Glomerular endothelial cell (primary cell): ENCODE measurements around the gene SYPL2. TPM values are rescaled to one million over a fixed set of nuclear protein-coding genes. Genes with fewer than 3 reads are reported as not detected.
"Not testable (repeated sequence)": the region's sequence is repeated elsewhere in the genome, so short reads cannot be mapped to it uniquely, and the experiment has no call there.

Experiments
- DNase-seq: peaks from one replicate; pipeline ENCODE4 v3.0.0-alpha.2; 2011; ENCODE audit warnings: low read depth, low spot score; ENCODE audit errors: extremely low read depth
- total RNA-seq: library from RNA; depleted of rRNA; stranded (reverse); fragments of >200 nt; gene quantifications from 2 replicates; pipeline ENCODE4 v1.2.3, GENCODE V29; 2015

The SYPL2 gene
- total RNA-seq, 1 donor from 2014 or later = not detected

GRCh38 chr1:109470245-109470644 is 3.9 kb downstream of the SYPL2 start:
- DNase-seq = no peak

GRCh38 chr1:109472779-109473178 is 6.4 kb downstream of the SYPL2 start:
- DNase-seq = no peak

GRCh38 chr1:109473284-109474057 is 7.1 kb downstream of the SYPL2 start:
- not testable (repeated sequence) for DNase-seq

DNA sequence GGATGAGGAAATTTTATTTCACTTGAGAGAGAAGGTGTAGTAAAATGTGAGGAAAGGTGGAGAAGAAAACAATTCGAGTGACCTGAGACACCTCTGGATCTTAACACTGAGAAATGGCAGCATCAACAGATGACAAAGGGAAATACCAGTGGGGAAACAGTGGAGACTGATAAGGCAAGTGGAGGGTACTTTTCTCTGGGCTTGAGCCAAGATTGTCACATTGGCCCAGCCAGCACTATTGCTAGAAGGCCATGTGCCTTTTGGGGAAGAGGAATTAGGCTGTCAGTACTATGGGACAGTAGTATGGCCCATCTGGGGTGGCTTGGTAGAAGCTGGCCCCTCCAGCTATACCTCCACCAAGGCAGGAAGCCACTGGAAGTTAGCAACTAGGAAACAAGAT is 8.4 kb downstream of the SYPL2 start:
- DNase-seq = no peak

DNA sequence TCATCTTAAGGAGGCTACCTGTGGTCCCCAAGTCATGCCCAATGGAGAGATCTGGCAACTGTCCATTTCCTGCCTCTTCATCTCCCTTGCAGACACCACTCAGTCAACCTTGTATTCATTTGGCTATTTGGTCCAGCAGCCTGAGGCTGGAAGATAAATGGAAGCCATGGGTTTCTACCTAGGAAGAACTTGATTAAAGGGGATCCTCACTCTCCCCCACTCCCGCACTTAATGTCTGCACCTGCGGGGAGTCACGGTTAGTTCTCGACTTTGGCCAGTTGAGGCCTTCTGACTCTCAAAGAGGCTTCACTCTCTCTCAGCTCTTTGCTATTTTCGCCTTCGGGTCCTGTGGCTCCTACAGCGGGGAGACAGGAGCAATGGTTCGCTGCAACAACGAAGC is 8.9 kb downstream of the SYPL2 start:
- DNase-seq = no peak

- no peak for DNase-seq
These were observed 10.5 kb downstream of the SYPL2 start for GRCh38 chr1:109476825-109477224.

DNA sequence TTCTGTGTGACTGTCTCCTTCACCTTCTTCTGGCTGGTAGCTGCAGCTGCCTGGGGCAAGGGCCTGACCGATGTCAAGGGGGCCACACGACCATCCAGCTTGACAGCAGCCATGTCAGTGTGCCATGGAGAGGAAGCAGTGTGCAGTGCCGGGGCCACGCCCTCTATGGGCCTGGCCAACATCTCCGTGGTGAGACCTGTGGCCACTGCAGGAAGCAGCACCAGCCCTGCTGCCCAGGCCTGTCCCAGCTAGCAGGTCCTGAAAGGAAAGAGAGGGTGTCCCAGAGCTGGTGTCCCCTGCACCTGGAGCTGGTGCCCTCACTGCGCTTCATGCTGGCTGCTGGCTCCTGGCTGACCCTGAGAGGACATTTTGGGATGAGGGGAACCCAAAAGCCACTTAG is 11.5 kb downstream of the SYPL2 start:
- no peak for DNase-seq

- no peak for DNase-seq
These were observed 12.5 kb downstream of the SYPL2 start for GRCh38 chr1:109478806-109479205.

GRCh38 chr1:109479311-109479710 is 13.0 kb downstream of the SYPL2 start:
- DNase-seq = no peak

GRCh38 chr1:109479901-109480300 is 13.6 kb downstream of the SYPL2 start:
- no peak for DNase-seq

- no peak for DNase-seq
These were observed 15.3 kb downstream of the SYPL2 start for GRCh38 chr1:109481646-109482045.

DNA sequence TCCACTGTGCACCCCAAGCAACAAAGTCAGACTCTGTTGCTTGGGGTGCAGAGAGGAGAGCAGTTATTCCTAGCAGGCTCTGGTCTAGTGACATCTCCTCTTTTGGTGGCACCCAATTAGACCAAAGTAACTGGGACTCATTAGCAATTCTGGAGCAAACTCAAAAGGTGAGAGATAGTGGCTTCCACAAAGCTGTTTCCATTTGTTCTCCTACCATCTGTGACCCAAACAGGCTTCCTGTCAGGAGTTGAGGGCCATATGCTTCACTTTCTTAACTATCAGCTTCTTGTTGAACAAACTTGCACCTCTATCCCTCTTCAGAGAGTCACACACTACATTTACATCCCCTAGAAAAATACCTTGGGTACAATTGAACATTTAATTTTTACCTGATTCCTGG is 15.9 kb downstream of the SYPL2 start:
- no peak for DNase-seq

- DNase-seq = no peak
These were observed 16.7 kb downstream of the SYPL2 start for GRCh38 chr1:109482791-109483671.

DNA sequence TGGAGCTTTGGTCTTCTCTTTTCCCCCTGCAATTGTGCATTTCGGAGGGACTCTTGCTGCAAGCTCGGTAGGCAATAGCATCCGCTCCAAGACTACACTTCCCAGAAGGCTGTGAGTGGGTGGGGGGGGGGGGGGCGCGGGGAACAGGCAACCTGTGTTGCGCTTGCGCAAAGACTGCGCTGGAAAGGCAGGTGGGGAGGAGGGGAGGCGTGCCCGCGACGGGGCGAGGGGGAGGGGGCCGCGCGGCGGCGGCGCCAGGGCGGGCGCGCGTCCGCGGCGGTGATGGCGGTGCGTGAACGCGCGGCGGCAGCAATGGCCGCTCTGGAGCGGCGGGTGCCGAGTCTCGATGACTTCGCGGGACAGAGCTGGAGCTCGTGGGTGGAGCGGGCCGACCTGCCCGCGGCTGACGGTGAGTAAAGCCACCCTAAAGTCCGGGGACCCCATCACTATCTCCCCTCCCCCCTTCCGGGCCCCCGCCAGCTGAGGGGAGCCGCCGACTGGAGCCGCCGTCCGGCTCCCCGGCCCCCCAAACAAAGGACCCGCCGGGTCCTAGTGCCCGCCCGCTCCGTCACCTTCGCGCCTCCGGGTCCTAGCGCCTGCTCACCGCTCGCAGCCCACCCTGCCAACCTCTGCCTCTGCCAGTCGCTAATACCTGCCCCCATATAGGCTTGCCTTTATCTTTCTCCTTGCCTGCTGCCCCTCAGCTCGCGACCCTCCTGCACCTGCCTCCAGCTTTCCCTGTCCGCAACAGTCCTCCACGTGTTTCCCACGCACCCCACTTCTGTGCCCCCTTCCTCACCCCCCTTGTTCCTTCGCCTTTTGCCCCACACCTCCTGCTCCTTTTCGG is 17.5 kb downstream of the SYPL2 start, which contains the start of gene ATXN7L2:
ATXN7L2 (plus strand) TSS at position 234 of the 847 bp plus-strand sequence; CDS start at position 283, 49 bp downstream.
- no peak for DNase-seq

DNA sequence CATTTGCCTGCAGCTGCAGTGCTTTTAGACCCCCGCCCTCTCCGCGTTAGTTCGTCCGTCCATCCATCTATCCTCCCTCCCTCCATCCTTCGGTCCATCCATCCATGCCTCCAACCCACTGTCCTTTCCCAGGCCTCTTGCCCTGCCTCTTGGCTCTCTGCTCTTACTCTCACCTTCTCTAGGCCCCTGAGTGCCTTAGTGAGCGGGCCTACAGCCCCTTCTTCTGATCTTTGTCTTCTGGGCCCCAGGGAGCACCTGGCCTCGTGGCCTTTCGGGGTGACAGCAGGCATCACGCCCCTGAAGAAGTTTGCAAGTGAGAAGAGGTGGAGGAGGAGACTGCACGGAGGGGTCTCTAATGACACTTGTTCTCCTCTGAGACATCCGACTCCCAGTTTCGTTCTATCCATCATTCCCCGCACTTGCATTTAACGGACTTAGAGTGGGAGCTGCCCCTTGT is 18.2 kb downstream of the SYPL2 start:
- DNase-seq = no peak

GRCh38 chr1:109485001-109485400 is 18.7 kb downstream of the SYPL2 start:
- DNase-seq = no peak

DNA sequence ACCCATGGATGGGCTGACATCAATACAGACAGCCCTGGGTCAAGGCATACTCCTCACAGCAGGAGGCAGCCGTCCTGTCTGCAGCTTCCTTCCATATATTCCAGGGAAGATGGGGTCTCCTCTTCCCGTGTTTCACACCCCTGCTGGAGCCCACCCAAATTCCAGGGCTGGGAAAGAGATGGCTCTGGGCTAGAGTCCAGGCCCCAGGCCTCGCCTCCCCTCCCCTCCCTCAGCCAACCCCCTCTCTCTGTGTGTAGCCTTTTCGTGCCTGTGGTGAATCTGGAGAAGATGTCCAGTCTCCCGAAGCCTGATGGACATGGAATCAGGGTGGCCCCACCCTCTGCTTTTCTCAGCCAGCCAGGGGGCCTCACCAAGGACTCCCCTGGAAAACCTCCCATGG is 20.9 kb downstream of the SYPL2 start:
- DNase-seq = no peak

DNA sequence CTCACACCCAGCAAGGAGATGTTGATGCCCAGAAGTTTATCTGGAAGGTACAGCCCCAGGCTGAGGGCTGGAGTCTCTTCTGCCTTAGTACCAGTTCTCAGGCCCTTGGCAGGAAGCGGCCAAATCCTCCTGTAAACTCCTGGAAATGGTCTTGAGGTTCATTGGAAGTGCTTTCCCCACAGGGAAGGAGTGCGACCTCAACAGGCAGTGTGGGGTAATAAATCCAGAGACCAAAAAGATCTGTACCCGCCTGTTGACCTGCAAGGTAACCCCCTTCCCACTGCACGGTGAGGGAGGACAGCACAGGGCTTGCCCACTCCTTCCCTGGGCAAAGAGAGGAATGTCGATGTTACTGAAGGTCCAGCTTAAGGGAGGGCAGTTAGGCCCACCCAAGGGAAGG is 21.9 kb downstream of the SYPL2 start:
- DNase-seq = no peak

DNA sequence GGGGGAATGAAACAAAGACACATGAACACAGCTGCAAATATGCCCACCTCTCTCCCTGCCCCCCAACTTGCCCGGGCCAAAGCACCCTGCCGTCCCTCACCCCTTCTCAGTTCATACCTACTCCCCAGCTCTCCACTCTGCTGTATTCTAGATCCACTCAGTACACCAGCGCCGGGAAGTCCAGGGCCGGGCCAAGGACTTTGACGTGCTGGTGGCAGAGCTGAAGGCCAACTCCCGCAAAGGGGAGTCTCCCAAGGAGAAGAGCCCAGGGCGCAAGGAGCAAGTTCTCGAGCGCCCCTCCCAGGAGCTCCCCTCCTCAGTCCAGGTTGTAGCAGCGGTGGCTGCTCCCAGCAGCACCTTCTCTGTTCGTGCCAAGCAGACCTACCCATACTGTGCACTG is 22.4 kb downstream of the SYPL2 start:
- DNase-seq = no peak

DNA sequence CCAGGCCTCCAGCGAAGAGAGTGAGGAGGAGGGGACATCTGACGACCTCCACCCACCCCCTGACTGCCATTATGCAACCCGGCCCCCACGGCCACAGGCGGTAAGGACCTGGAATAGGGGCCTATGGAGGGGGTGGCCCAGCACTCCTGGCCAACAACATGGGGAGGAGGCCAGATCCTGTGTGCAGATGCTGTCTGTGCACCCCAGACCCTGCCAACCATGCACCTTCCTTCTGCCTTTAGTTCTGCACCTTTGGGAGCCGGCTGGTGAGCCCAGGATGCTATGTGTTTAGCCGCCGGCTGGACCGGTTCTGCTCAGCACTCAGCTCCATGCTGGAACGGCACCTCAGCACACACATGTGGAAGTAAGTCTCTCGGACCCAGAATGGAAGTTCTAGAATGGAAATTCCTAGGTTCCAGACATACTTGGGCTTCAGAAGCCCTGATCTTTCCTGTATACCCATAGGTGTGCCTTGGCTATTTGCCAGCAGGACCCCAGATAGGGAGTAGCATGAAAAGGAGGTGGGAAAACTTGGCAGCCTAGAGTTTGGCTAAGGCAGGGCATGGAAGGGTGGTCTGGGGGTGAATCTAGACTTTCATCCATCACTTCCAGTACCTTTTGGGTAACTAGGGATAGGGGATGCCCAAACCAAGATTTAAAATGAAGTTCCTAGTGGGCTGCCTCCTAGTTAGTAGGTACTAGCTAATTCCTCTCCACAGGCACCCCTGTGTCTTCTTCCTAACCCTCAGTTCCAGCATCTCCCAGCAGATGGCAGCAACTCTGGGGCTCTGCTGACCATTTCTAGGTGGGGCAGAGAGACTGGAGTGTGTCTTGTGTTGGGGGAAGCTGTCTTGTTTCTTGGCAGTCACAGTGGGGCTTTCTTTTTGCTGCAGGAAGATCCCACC is 23.9 kb downstream of the SYPL2 start:
- no peak for DNase-seq
